Ishikawa (cell line): ENCODE data around the gene ABCC1.
A peak's percentile ranks its signal among the peaks of the same experiment; 100 is the strongest.

ENCODE experiments used
- CEBPB ChIP-seq: IDR thresholded peaks from 2 replicates; pipeline ENCODE4 v1.6.1; 2012
- CREB1 ChIP-seq: IDR thresholded peaks from 2 replicates; pipeline ENCODE4 v1.6.1; 2012; ENCODE audit warnings: low read depth
- EGR1 ChIP-seq: IDR thresholded peaks from 2 replicates; pipeline ENCODE4 v1.6.1; 2012
- EP300 ChIP-seq: IDR thresholded peaks from 2 replicates; pipeline ENCODE4 v1.6.1; 2012; ENCODE audit warnings: borderline replicate concordance
- FOXM1 ChIP-seq: IDR thresholded peaks from 2 replicates; pipeline ENCODE4 v1.6.1; 2012; ENCODE audit warnings: low read depth, borderline replicate concordance
- NFIC ChIP-seq: IDR thresholded peaks from 2 replicates; pipeline ENCODE4 v1.6.1; 2012
- RAD21 ChIP-seq: IDR thresholded peaks from 2 replicates; pipeline ENCODE4 v1.6.1; 2012; ENCODE audit warnings: low read depth
- TAF1 ChIP-seq: IDR thresholded peaks from 2 replicates; pipeline ENCODE4 v1.6.1; 2012; ENCODE audit warnings: low read depth, mild to moderate bottlenecking
- TCF12 ChIP-seq: IDR thresholded peaks from 2 replicates; pipeline ENCODE4 v1.6.1; 2012; ENCODE audit warnings: low read depth
- TEAD4 ChIP-seq: IDR thresholded peaks from 2 replicates; pipeline ENCODE4 v1.6.1; 2012
- YY1 ChIP-seq: IDR thresholded peaks from 2 replicates; pipeline ENCODE4 v1.6.1; 2012; ENCODE audit warnings: low read depth
- ZBTB7A ChIP-seq: IDR thresholded peaks from 2 replicates; pipeline ENCODE4 v1.6.1; 2012; ENCODE audit warnings: low read depth
- TF ChIP-seq, protein P1 (sequence below): IDR thresholded peaks from 2 replicates; pipeline ENCODE4 v1.6.1; 2012
- TF ChIP-seq, protein P2 (sequence below): IDR thresholded peaks from 2 replicates; pipeline ENCODE4 v1.6.1; 2012; ENCODE audit warnings: low read depth, mild to moderate bottlenecking
- TF ChIP-seq, protein P3 (sequence below): IDR thresholded peaks from 2 replicates; pipeline ENCODE4 v1.6.1; 2012

The ABCC1 gene

DNA sequence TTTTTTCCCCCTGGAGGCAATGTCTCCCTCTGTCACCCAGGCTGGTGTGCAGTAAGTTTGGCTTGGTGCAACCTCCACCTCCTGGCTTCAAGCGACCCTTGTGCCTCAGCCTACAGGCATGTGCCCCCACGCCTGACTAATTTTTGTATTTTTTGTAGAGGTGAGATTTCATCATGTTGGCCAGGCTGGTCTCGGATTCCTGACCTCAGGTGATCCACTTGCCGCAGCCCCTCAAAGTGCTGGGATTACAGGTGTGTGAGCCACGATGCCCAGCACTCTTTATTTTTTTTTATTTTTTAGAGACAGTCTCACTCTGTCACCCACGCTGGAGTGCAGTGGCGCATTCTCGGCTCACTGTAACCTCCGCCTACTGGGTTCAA lies 160.7 kb downstream of the ABCC1 start:
- no peak for TF ChIP-seq ZBTB7A
- TF ChIP-seq TEAD4, result peak; percentile 27; the same call in 1 of the 2 replicates
- TF ChIP-seq EP300, result 0 out of 2 replicates have a peak, but pooled peaks have one; percentile 33

- TF ChIP-seq EP300, result no peak
- no peak for TF ChIP-seq TCF12
- TF ChIP-seq, protein P1, sequence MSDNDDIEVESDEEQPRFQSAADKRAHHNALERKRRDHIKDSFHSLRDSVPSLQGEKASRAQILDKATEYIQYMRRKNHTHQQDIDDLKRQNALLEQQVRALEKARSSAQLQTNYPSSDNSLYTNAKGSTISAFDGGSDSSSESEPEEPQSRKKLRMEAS, result no peak
- TF ChIP-seq CEBPB, result no peak
- no peak for TF ChIP-seq RAD21
- TF ChIP-seq, protein P2, sequence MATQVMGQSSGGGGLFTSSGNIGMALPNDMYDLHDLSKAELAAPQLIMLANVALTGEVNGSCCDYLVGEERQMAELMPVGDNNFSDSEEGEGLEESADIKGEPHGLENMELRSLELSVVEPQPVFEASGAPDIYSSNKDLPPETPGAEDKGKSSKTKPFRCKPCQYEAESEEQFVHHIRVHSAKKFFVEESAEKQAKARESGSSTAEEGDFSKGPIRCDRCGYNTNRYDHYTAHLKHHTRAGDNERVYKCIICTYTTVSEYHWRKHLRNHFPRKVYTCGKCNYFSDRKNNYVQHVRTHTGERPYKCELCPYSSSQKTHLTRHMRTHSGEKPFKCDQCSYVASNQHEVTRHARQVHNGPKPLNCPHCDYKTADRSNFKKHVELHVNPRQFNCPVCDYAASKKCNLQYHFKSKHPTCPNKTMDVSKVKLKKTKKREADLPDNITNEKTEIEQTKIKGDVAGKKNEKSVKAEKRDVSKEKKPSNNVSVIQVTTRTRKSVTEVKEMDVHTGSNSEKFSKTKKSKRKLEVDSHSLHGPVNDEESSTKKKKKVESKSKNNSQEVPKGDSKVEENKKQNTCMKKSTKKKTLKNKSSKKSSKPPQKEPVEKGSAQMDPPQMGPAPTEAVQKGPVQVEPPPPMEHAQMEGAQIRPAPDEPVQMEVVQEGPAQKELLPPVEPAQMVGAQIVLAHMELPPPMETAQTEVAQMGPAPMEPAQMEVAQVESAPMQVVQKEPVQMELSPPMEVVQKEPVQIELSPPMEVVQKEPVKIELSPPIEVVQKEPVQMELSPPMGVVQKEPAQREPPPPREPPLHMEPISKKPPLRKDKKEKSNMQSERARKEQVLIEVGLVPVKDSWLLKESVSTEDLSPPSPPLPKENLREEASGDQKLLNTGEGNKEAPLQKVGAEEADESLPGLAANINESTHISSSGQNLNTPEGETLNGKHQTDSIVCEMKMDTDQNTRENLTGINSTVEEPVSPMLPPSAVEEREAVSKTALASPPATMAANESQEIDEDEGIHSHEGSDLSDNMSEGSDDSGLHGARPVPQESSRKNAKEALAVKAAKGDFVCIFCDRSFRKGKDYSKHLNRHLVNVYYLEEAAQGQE, result no peak
- no peak for TF ChIP-seq NFIC
- TF ChIP-seq YY1, result no peak
- no peak for TF ChIP-seq TAF1
- no peak for TF ChIP-seq EGR1
- no peak for TF ChIP-seq CREB1
- no peak for TF ChIP-seq FOXM1
- TF ChIP-seq ZBTB7A, result no peak
Observed at GRCh38 chr16:16111639-16112038, 162.2 kb downstream of the ABCC1 start.

GRCh38 chr16:16112450-16113053 lies 163.1 kb downstream of the ABCC1 start:
- TF ChIP-seq YY1 (no peak), EP300 (no peak), EGR1 (no peak), FOXM1 (no peak), RAD21 (no peak), CREB1 (no peak)

DNA sequence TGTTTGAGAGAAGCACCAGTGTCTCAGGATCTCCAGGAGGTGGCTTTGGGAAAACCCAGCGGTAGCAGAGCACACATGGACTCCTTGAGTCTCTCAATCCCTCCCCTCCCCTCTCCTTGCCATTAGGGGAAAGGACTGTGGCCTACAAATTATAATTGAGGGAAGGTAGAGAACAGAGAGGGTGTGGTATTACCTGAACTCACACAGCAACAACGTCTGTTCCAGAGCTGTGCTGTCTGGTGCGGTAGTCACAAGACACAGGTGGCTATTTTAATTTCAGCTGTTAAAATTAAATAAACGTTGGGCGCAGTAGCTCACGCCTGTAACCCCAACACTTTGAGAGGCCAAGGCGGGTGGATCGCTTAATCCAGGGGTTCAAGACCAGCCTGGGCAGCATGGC lies 163.7 kb downstream of the ABCC1 start:
- TF ChIP-seq EGR1, result no peak
- no peak for TF ChIP-seq TCF12
- TF ChIP-seq TEAD4, result no peak
- no peak for TF ChIP-seq FOXM1
- TF ChIP-seq ZBTB7A, result no peak
- no peak for TF ChIP-seq CEBPB
- TF ChIP-seq, protein P1, result no peak
- TF ChIP-seq TAF1, result no peak
- TF ChIP-seq RAD21, result no peak
- TF ChIP-seq YY1, result no peak
- TF ChIP-seq, protein P2, result no peak
- no peak for TF ChIP-seq EP300
- TF ChIP-seq, protein P3, sequence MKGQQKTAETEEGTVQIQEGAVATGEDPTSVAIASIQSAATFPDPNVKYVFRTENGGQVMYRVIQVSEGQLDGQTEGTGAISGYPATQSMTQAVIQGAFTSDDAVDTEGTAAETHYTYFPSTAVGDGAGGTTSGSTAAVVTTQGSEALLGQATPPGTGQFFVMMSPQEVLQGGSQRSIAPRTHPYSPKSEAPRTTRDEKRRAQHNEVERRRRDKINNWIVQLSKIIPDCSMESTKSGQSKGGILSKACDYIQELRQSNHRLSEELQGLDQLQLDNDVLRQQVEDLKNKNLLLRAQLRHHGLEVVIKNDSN, result no peak
- no peak for TF ChIP-seq NFIC
- TF ChIP-seq CREB1, result no peak

- TF ChIP-seq NFIC (no peak), TCF12 (no peak), TAF1 (no peak), CREB1 (no peak), RAD21 (no peak), YY1 (no peak), FOXM1 (no peak), CEBPB (no peak), TEAD4 (no peak), EGR1 (no peak), ZBTB7A (no peak), EP300 (no peak)
- TF ChIP-seq, protein P3, result no peak
- TF ChIP-seq, protein P2, result no peak
- TF ChIP-seq, protein P1, result no peak
Observed at GRCh38 chr16:16116841-16117240, 167.4 kb downstream of the ABCC1 start.
